GM19351 (cell line): Measurements from ENCODE around the gene BAZ1B.
"Not testable (repeated sequence)": the region's sequence is repeated elsewhere in the genome, so short reads cannot be mapped to it uniquely, and the experiment has no call there.

Experiments used
- ATAC-seq: cut with Tn5 transposase; IDR thresholded peaks from one replicate; pipeline ENCODE4 v1.9.1; 2021; ENCODE audit warnings: mild to moderate bottlenecking, moderate library complexity; ENCODE audit not compliant: unreplicated experiment

The BAZ1B gene, protein sequence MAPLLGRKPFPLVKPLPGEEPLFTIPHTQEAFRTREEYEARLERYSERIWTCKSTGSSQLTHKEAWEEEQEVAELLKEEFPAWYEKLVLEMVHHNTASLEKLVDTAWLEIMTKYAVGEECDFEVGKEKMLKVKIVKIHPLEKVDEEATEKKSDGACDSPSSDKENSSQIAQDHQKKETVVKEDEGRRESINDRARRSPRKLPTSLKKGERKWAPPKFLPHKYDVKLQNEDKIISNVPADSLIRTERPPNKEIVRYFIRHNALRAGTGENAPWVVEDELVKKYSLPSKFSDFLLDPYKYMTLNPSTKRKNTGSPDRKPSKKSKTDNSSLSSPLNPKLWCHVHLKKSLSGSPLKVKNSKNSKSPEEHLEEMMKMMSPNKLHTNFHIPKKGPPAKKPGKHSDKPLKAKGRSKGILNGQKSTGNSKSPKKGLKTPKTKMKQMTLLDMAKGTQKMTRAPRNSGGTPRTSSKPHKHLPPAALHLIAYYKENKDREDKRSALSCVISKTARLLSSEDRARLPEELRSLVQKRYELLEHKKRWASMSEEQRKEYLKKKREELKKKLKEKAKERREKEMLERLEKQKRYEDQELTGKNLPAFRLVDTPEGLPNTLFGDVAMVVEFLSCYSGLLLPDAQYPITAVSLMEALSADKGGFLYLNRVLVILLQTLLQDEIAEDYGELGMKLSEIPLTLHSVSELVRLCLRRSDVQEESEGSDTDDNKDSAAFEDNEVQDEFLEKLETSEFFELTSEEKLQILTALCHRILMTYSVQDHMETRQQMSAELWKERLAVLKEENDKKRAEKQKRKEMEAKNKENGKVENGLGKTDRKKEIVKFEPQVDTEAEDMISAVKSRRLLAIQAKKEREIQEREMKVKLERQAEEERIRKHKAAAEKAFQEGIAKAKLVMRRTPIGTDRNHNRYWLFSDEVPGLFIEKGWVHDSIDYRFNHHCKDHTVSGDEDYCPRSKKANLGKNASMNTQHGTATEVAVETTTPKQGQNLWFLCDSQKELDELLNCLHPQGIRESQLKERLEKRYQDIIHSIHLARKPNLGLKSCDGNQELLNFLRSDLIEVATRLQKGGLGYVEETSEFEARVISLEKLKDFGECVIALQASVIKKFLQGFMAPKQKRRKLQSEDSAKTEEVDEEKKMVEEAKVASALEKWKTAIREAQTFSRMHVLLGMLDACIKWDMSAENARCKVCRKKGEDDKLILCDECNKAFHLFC (N-terminal part only)

DNA sequence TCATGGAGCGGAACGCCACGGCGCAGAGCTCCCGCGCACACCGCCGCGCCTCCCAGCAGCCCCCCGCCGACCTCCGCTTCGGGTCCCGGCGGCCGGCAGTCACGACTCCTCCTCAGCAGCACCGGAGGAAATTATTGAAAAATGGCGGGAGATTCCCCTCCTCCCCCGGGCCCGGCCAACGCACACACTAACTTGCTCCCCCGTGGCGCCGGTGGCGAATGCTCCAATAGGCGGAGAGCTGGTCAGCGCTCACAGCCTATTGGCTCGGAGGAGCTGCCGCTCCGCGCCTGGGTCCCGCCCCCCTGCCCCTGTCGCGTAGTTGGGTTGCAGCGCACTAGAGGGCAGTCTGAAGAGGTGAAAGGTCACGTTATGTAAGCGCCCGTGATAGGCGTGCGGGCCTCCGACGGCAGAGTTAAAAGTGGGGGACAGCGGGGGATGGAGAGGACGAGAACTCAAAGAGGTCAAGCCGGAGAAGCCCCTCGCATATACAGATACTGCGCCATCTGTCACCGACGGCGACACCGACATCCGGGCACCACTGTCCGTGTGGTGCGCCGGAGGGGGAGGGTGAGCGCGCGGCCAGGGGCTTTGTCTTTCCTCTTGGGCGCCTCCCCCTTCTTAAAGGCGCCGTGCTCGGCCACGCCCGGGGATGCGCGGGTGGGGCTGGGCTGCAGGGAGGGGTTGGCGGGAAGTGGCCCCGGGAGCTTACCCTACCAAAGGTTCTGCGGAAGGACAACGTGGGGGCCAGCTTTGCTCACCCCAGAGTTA is at the start of gene BAZ1B:
Gene BAZ1B (minus strand): TSS at position 189 of the 768 bp plus-strand sequence. CDS start 360 bp downstream, outside the sequence.
- peak; percentile 81 for ATAC-seq

DNA sequence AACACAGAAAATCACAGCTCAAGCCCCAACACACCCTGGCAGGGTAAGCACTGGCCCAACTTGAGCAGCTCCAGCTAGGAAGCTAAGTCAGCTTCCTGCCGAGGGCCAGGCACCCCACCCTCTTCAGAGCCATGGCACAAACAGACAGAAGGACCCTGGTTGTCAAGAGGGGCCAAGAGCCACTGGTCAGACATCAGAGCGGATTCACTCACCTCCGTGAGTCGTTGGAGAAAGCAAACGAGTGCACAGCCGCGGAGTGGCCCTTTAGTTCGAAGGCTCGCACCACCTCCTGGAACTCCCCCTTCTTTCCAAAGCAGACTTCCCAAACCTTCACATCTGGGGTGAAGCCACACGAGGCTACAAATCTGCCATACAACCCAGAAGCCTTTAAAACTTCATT is 48.9 kb upstream of the BAZ1B start:
- no peak for ATAC-seq

DNA sequence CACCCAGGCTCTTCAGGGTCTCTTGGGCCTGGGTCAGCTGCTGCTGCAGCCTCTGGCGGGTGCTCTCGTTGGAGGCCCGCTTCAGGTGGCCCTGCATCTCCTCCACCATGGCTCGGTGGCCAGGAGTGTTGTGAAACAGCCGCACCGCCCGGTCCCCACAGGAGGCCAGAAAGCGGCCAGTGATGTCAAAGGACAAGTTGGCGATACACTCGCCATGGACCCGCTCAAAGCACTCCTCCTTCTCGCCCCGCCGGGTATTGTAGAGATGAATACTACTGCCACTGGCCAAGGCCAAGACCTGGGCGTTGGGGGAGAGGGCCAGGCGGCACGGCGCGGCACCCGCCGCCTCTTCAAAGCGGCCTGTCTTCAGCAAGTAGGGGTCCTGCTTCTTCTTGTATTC is 48.4 kb upstream of the BAZ1B start:
- no peak for ATAC-seq

DNA sequence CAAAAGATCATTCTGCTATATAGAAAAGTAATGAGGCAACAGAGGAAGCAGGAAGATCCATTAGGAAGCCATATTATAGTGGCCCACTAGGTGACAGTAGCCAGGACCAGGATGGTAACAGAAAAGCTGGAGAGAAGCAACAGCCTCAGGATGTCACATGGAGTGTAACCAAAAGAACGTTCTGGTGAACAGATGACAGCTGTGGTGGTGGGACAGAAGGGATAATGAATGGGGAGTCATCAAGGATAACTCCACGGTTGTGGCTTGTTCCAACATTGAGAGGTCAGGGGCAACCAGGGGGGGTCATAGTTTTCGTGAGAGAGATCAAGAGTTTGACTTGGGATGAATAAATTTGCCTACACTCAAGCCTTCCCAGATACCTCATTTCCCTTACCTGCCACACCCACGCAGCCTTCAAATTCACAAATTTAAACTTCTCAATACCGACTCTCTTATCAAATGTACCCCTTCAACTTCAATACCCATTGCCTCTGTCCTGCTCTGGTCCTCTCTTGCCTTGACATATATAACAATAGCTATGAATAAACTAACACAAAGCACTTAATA is 47.0 kb upstream of the BAZ1B start:
- no peak for ATAC-seq

DNA sequence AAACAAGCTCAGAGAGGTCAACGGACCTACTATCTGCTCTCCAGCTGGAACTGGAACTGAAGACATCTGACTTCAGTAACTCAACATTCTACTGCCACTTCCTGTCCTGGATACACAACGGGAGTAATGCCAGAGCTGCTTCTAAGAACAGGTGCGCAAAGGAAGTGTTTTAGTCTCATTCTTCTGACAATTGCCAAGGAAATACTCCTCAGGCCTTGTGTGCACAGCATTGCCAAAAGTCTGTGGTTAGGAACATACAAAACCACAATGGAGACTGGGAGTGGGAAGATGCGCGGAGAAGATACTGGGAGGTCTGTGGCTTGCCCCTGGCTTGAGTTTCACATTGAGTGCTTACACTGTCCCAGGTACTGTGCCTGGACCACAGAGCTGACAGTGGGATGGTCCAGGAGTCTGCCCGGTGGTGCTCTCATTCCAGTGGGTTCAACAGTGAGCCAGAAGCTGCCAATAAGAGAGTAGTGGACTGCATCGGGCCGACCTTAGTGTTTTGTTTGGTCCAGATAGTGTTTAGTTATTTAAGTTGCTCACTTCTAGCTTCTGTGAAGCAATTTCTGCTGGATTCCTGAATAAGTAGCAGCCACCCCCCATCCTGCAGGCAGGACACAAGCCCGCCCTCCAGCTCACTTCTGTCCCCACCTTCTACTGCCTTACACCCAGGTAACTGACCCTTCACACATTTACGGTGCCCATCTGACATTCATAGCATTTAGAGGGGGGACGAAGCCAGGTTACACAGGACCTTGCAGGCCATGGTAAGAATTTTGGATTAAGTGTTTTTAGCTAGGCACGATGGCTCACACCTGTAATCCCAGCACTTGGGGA is 46.0 kb upstream of the BAZ1B start:
- ATAC-seq = no peak

DNA sequence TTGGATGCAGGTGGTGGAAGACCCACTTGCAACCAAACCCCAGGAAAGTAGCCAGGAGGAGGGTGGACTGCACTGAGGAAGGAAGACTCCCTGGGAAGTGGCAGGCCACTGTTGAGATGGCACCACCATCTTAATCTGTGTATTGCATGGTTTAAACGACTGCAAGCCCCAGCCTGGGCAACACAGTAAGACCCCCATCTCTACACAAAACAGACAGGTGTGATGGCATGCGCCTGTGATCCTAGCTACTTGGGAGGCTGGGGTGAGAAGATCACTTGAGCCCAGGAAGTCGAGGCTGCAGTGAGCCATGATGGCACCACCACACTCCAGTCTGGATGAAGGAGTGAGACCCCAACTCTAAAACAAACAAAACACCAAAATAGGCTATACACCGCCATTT is 45.0 kb upstream of the BAZ1B start:
- ATAC-seq = no peak

DNA sequence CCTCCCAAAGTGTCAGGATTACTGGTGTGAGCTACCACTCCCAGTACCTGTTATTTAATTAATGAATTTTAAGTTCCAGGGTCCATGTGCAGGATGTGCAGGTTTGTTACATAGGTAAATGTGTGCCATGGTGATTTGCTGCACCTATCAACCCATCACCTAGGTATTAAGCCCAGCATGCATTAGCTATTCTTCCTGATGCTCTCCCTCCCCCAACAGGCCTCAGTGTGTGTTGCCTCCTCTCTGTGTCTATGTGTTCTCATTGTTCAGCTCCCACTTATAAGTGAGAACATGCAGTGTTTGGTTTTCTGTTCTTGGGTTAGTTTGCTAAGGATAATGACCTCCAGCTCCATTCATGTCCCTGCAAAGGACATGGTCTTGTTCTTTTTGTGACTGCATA is 44.3 kb upstream of the BAZ1B start:
- not testable (repeated sequence) for ATAC-seq

DNA sequence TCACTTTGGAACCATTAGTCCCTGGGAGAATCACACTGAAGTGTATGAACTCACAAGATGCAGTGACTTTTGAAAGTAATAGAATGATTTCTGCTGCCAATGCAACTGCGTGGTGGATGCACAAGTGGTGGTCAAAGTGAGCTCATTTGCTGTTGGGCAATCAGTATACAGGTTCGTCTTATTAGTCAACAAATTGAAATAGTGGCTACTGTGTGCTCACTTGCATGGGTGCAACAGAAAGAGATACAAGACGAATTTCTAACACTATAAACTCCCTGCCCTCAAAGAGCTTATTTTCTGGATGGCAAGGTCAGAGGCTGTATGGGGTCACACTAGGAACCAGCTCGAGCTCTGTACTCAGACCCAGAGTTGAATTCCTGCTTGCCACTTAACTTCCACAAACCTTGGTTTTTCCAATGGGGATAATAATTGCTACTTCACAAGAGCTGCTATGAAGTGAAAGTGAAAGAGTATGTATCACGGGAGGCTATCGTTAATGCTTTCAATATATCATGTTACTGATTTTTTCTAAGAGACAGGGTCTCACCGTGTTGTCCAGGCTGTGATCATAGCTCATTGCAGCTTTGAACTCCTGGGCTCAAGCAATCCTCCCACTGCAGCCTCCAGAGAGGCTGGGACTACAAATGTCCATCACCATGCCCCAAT is 43.7 kb upstream of the BAZ1B start:
- no peak for ATAC-seq

DNA sequence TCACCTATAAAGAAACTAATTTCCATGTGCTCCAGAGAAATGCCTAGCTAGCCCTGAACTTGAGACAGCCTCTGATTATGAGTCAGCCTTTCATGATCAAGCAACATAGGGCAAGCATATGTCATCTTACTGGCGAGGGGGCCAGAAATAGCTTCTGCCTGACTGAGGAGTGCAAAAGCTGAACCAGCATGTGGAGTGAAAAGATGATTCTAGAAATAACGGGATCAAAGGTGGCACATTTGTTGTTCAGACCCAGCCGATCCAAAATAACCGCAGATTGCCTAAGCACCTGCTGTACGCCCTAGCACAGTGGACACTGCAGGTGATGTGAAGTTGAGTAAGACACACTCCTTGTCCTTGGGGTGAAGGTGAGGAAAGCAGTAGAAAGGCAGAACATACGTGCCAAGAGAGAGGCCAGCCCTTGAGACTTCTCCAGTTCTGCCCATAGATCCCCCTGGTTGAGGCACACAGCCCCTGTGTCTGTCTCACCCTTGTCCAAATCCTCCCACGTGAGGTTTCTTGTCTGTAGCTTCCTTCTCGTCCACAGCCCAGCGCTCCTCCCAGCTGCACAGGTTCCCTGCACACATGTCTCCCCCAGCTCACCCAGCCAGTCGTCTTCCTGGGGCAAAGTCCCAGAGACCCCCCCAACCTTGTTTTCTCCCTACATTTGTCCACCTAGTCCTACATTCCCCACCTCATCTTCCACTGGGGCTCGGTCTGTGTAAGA is 38.2 kb upstream of the BAZ1B start:
- ATAC-seq = peak; percentile 33

DNA sequence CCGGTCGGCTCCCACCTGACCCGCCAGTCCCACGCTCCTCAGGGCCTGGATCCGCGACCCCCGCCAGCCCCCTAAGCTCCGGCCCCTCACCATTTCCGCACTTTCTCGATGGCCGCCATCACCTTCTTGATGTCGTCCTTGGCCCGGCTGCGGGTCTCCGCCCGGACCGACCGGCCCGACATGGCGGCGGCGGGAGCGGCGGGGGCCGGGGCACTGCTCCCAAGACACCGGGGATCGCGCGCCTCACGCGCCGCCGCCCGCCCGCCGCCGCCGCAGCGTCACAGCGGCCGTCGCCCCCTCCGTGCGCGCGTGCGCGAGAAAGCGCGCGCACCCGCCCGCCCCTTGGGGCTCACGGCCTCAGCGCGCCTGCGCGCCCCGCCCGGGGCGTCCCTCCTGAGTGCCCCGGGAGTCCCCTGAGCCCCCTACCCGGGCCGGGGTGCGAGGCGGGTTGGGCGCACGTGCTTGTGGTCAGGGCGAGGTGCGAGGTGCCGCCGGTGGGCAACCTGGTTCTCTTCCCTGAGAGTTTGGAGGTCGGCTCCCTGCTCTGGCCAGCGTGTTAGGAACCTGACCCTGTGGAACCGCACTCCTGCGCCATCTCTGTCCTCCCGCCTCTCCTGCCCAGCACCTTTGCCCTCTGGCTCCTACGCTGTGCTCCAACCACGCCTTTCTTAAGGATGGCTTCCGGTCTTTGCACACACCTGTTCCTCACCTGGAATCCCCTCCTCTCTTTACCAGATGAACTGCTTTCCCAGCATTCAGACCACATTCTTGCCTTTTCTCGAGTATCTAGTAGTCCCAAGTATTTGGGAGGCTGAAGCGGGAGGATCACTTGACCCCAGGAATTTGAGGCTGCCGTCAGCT is 35.5 kb upstream of the BAZ1B start, which contains the start of gene BCL7B:
Gene BCL7B (minus strand): TSS at position 294 of the 861 bp plus-strand sequence. CDS start 112 bp downstream, at position 182.
- ATAC-seq = peak; percentile 41

DNA sequence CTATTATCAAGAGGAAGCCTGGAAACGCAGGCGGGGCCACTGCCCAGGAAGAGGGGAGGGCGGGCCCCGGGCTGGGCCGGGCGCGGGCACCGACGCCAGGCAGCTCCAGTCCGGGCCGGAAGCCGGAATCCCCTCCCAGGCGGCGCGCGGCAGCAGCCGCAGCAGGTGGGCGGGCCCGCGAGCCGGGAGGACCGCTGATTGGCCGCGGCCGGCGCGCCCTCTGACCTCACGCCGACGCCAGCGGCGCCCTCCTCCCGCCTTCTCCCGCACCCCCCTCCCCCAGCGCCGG is 35.0 kb upstream of the BAZ1B start:
- peak; percentile 86 for ATAC-seq

DNA sequence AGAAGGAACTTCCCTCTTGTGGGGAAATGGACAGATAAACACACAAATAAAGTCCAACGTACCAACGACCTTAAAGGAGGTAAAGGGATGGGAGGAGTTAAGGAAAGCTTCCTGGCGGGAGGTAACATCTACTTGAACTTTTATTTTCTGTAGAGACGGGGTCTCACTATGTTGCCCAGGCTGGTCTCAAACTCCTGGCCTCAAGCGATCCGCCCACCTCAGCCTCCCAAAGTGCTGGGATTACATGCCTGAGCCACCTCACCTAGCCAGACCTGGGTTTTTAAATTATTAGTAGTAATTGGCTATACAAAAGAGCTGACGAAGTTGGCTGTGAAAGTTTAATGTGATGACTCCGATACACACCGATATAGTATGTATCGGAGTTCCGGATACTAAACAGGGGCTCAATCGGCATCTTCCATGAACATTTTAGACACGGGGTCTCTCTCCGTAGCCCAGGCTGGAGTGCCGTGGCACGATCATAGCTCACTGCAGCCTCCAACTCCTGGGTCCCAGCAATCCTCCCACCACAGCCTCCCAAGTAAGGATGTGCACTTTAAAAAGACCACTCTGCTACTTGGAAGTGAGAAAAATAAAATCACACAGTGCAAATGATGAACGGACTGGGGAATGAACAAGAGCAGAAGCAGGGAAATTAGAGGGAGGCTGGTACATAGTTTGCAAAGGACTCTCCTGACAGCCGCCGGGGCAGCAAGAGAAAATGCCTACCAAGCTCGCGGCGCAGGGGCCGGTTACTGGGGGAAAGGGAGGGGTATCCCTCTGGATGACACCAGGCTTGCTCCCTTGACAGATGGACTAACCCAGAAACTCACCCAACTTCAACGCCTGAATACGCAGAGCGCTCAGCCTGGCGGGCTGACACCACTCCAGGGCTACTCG is 34.4 kb upstream of the BAZ1B start:
- no peak for ATAC-seq

DNA sequence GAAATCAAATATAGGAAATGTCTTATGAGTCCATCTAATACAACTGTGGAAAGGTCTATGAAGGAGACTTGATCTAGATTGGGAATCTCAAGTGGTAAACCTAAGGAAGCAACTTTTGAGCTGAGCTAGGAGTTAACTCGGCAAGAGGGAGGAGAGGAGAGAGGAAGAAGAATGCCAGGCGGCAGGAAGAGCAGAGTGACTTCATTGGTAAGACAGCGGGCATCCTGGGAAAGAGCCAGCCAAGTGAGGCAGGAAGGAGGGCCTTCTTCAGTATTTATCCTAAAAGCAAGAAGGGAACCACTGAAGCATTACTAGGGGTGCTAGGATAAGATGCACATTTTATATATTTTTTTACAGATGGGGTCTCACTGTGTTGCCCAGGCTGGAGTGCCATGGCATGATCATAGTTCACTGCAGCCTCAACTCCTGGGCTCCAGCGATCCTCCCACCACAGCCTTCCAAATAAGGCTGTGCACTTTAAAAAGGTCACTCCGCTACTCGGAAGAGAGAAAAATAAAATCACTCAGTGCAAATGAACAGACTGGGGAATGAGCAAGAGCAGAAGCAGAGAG is 33.4 kb upstream of the BAZ1B start:
- ATAC-seq = no peak

DNA sequence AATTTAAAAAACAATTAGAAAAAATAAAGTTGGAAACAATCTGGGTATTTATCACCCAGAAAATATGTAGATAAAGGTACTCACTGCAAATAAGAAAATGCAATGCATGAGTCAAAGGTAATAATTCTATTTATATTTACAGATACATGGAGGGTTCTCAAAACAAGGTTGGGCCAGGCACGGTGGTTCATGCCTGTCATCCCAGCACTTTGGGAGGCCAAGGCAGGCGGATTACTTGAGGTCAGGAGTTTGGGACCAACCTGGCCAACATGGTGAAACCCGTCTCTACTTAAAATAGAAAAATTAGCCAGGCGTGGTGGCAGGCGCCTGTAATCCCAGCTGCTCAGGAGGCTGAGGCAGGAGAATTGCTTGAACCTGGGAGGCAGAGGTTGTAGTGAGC is 28.0 kb upstream of the BAZ1B start:
- ATAC-seq = not testable (repeated sequence)

DNA sequence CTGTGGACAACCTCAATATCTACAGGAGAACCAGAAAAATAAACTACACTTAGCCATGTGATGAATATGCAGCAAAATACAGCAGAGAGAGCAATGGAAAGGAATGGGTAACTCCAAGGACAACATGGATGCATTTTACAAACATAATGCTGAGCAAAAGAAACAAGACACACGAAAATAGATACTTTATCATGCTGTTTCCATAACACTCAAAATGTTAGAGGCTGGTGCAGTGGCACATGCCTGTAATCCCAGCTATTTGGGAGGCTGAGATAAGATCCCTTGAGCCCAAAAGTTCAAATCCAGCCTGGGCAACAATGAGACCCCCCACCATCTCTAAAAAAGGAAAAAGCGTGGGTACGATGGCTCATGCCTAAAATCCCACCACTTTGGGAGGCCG is 27.1 kb upstream of the BAZ1B start:
- ATAC-seq = no peak

DNA sequence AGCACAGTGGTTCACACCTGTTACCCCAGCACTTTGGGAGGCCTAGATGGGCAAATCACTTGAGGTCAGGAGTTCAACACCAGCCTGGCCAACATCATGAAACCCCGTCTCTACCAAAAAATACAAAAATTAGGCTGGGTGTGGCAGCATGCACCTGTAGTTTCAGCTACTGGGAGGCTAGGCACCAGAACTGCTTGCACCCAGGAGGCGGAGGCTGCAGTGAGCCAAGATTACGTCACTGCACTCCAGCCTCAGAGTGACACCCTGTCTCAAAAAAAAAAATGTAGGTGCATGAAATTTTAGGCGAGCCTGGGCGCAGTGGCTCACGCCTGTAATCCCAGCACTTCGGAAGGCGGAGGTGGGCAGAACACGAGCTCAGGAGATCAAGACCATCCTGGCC is 25.7 kb upstream of the BAZ1B start:
- ATAC-seq = no peak
